ENCODE measurements around the gene CISH.

CISH gene

GRCh38 chr3:50610181-50610971 lies 1.2 kb downstream of the CISH start:
- no peak for TF ChIP-seq CTCF (IDR thresholded peaks at IDR 0.05; ENCODE audit: low read depth, low read length)
- no peak for DNase-seq (ENCODE audit: low read depth in 2 of 2)
- peak overlapping the region; percentile 60 to 75 for H3K4me3 ChIP-seq (replicated peaks in 1 of 2; ENCODE audit: low read depth in 2 of 2, low read length in 2 of 2)

- no peak overlapping the region for H3K4me3 ChIP-seq (replicated peaks in 1 of 2; ENCODE audit: low read depth in 2 of 2, low read length in 2 of 2)
- no peak for TF ChIP-seq CTCF (IDR thresholded peaks at IDR 0.05; ENCODE audit: low read depth, low read length)
- DNase-seq (ENCODE audit: low read depth in 2 of 2): no peak
These were observed 1.9 kb downstream of the CISH start for GRCh38 chr3:50609763-50610085.

- no peak overlapping the region for H3K4me3 ChIP-seq (replicated peaks in 1 of 2; ENCODE audit: low read depth in 2 of 2, low read length in 2 of 2)
- DNase-seq (ENCODE audit: low read depth in 2 of 2): no peak
- TF ChIP-seq CTCF (IDR thresholded peaks at IDR 0.05; ENCODE audit: low read depth, low read length): no peak
These were observed 2.4 kb downstream of the CISH start for GRCh38 chr3:50609071-50609762.

- no peak for DNase-seq (ENCODE audit: low read depth in 2 of 2)
- no peak for TF ChIP-seq CTCF (IDR thresholded peaks at IDR 0.05; ENCODE audit: low read depth, low read length)
- no peak overlapping the region for H3K4me3 ChIP-seq (replicated peaks in 1 of 2; ENCODE audit: low read depth in 2 of 2, low read length in 2 of 2)
These were observed 3.3 kb downstream of the CISH start for GRCh38 chr3:50608278-50608677.

GRCh38 chr3:50607271-50608091 lies 4.1 kb downstream of the CISH start:
- no peak for DNase-seq (ENCODE audit: low read depth in 2 of 2)
- no peak overlapping the region for H3K4me3 ChIP-seq (replicated peaks in 1 of 2; ENCODE audit: low read depth in 2 of 2, low read length in 2 of 2)
- TF ChIP-seq CTCF (IDR thresholded peaks at IDR 0.05; ENCODE audit: low read depth, low read length): no peak

- H3K4me3 ChIP-seq (replicated peaks in 1 of 2; ENCODE audit: low read depth in 2 of 2, low read length in 2 of 2): no peak overlapping the region
- no peak for TF ChIP-seq CTCF (IDR thresholded peaks at IDR 0.05; ENCODE audit: low read depth, low read length)
- no peak for DNase-seq (ENCODE audit: low read depth in 2 of 2)
These were observed 5.0 kb downstream of the CISH start for GRCh38 chr3:50606596-50606995.
